Esophagus squamous epithelium (tissue), 5 donors: ENCODE data around the gene FRMD4A. TPM values are rescaled to one million over a fixed set of nuclear protein-coding genes. Genes with fewer than 3 reads are reported as not detected.

Source experiments
- DNase-seq: peaks from one replicate; lab custom pipeline; 2025; lab: John Stamatoyannopoulos, UW
- H3K27ac ChIP-seq, 4 donors: fragments of 200-600 bp; sonication (generic); one replicate each; pipeline ENCODE4 v1.5.1; 2016 to 2019; ENCODE audit warnings: mild to moderate bottlenecking in 1 of 4
- H3K27me3 ChIP-seq, 4 donors: fragments of 200-600 bp; sonication (generic); 1 replicate in 3 of 4; 2 replicates in 1 of 4; pipeline versions ENCODE4 v1.5.1 to v1.6.0; 2017 to 2021; ENCODE audit warnings: antibody characterized with exemption in 1 of 4
- H3K36me3 ChIP-seq, 3 donors: fragments of 200-600 bp; sonication (generic); one replicate each; pipeline ENCODE4 v1.5.1; 2016 to 2019
- H3K4me1 ChIP-seq, 3 donors: fragments of 200-600 bp; sonication (generic); one replicate each; pipeline ENCODE4 v1.5.1; 2017 to 2019
- H3K4me3 ChIP-seq, 4 donors: fragments of 200-600 bp; sonication (generic); 1 replicate in 3 of 4; 2 replicates in 1 of 4; pipeline ENCODE4 v1.5.1; 2016 to 2019; ENCODE audit warnings: mild to moderate bottlenecking in 2 of 4, moderate library complexity in 1 of 4
- H3K9me3 ChIP-seq, 3 donors: fragments of 200-600 bp; sonication (generic); one replicate each; pipeline ENCODE4 v1.5.1; 2016 to 2019
- CTCF ChIP-seq, 6 experiments: fragments of 450-650 bp in 4 of 6; fragments of 200-600 bp in 2 of 6; sonication (generic) in 2 of 6; IDR thresholded peaks; one replicate each; pipeline ENCODE4 v1.5.1; 2016 to 2019; ENCODE audit warnings: antibody characterized with exemption in 6 of 6, mild to moderate bottlenecking in 4 of 6, moderate library complexity in 4 of 6
- POLR2A ChIP-seq, 4 donors: fragments of 450-650 bp; IDR thresholded peaks; one replicate each; pipeline ENCODE4 v1.6.1; 2017; ENCODE audit warnings: antibody characterized with exemption in 4 of 4, mild to moderate bottlenecking in 4 of 4, moderate library complexity in 3 of 4
- WGBS, 2 donors: methylation state at CpG; one replicate each; pipeline ENCODE4 v1.1.5; 2018; 5-methylcytosine and 5-hydroxymethylcytosine counted together
- intact Hi-C: fragments of 100-400 bp; cut with DNase I; formaldehyde crosslinking; loops from one replicate; pipeline ENCODE4 v1.15.0; 2022
- total RNA-seq, 4 donors: library from RNA; depleted of rRNA; stranded (reverse); fragments of >200 nt; gene quantifications; one replicate each; pipeline ENCODE4 v1.1.0, GENCODE V29; 2016
- donor health status: DM: yes; HTN: yes; CAD: no.

Gene FRMD4A
- total RNA-seq, 4 donors from 2014 or later, result 7.3 to 15.3 (median 8.6) TPM

- DNase-seq, result no peak
- H3K4me3 ChIP-seq, result no peak overlapping the region
- H3K9me3 ChIP-seq, result no peaks in the 10 kb centered on the region
- WGBS, 2 donors, result 61 to 79% methylated on average over 7 of the region's 8 CpGs
- H3K36me3 ChIP-seq, result no peaks in the 10 kb centered on the region
- no peaks in the 10 kb centered on the region for H3K4me1 ChIP-seq
- TF ChIP-seq CTCF (IDR thresholded peaks at IDR 0.05) (no peak), POLR2A (IDR thresholded peaks at IDR 0.05) (no peak)
- intact Hi-C loops, result no loop called here
- H3K27me3 ChIP-seq, result peaks cover 0 to 54% (median 0%) of the 10 kb centered on the region in 4 donors
- no peak overlapping the region for H3K27ac ChIP-seq
Observed at GRCh38 chr10:14326581-14326980, 4.1 kb downstream of the FRMD4A start.

GRCh38 chr10:14325325-14325955 lies 5.3 kb downstream of the FRMD4A start:
- H3K4me3 ChIP-seq, result no peak overlapping the region
- WGBS, 2 donors, result 28 to 33% methylated on average over 4 of the region's 4 CpGs
- TF ChIP-seq POLR2A (IDR thresholded peaks at IDR 0.05) (no peak), CTCF (IDR thresholded peaks at IDR 0.05) (peak in 5 of 6 experiments; percentile 10 to 50 (median 16))
- no peaks in the 10 kb centered on the region for H3K4me1 ChIP-seq
- peaks cover 0 to 48% (median 0%) of the 10 kb centered on the region in 4 donors for H3K27me3 ChIP-seq
- intact Hi-C loops, result no loop called here
- DNase-seq, result no peak
- H3K27ac ChIP-seq, result no peak overlapping the region
- no peaks in the 10 kb centered on the region for H3K36me3 ChIP-seq
- H3K9me3 ChIP-seq, result no peaks in the 10 kb centered on the region

- H3K4me3 ChIP-seq, result no peak overlapping the region
- H3K27me3 ChIP-seq, result peaks cover 0 to 32% (median 0%) of the 10 kb centered on the region in 4 donors
- WGBS, 2 donors, result 75% methylated on average over 5 of the region's 5 CpGs
- no peaks in the 10 kb centered on the region for H3K9me3 ChIP-seq
- no peak overlapping the region for H3K27ac ChIP-seq
- no peaks in the 10 kb centered on the region for H3K4me1 ChIP-seq
- H3K36me3 ChIP-seq, result no peaks in the 10 kb centered on the region
- DNase-seq, result no peak
- intact Hi-C loops, result no loop called here
- TF ChIP-seq CTCF (IDR thresholded peaks at IDR 0.05) (no peak), POLR2A (IDR thresholded peaks at IDR 0.05) (no peak)
Observed at GRCh38 chr10:14322526-14323188, 8.1 kb downstream of the FRMD4A start.

- TF ChIP-seq CTCF (IDR thresholded peaks at IDR 0.05) (no peak), POLR2A (IDR thresholded peaks at IDR 0.05) (no peak)
- WGBS, 2 donors, result 80 to 89% methylated on average over 1 of the region's 1 CpG
- no peak for DNase-seq
- Histone ChIP-seq H3K36me3 (no peaks in the 10 kb centered on the region), H3K9me3 (no peaks in the 10 kb centered on the region), H3K27ac (no peak overlapping the region), H3K27me3 (peaks cover 0 to 24% (median 0%) of the 10 kb centered on the region in 4 donors), H3K4me3 (no peak overlapping the region), H3K4me1 (no peaks in the 10 kb centered on the region)
- intact Hi-C loops, result no loop called here
Observed at GRCh38 chr10:14318007-14318406, 12.7 kb downstream of the FRMD4A start.

- intact Hi-C loops, result no loop called here
- Histone ChIP-seq H3K9me3 (no peaks in the 10 kb centered on the region), H3K27ac (no peak overlapping the region), H3K36me3 (no peaks in the 10 kb centered on the region), H3K27me3 (peaks cover 0 to 26% (median 0%) of the 10 kb centered on the region in 4 donors), H3K4me1 (no peaks in the 10 kb centered on the region), H3K4me3 (no peak overlapping the region)
- no peak for DNase-seq
- 66 to 90% methylated on average over 4 of the region's 4 CpGs for WGBS, 2 donors
- no peak for TF ChIP-seq CTCF (IDR thresholded peaks at IDR 0.05)
- no peak for TF ChIP-seq POLR2A (IDR thresholded peaks at IDR 0.05)
Observed at GRCh38 chr10:14312014-14312413, 18.7 kb downstream of the FRMD4A start.
